ENCODE results near the gene OR10G8. TPM values are rescaled to one million over a fixed set of nuclear protein-coding genes. Genes with fewer than 3 reads are reported as not detected.
A peak's percentile ranks its signal among the peaks of the same experiment; 100 is the strongest.

The OR10G8 gene
- total and polyA plus RNA-seq, 2 of the 8 experiments (the other 6 are each of a cell fraction or from before 2014, with no cell fraction given): not detected

DNA sequence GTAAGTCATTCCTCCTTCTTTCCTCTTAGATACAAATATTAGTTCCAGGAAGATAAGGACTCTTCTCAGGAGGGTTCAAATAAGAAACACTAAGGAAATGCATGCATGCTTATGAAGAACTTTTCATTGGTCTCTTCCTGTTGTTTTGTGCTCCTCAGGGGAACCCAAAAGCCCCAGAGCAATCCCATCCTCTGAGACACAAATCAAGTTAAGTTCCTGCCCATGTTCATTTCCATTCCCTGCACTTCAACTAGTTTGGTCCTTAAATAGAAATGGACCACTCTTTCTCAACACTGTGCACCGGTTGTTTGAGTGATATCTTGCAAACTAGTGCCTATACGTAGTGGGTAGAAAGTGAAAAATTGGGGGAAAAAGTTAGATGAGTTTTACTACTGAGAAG lies 13.9 kb upstream of the OR10G8 start, which contains the start of gene OR10G4:
Gene OR10G4, plus strand, starts transcription at position 301 of the 400 bp plus-strand sequence. CDS start 2,578 bp downstream, outside the sequence.
- Histone ChIP-seq H3K79me1 (ENCODE audit: low read depth, low read length) (no peaks in the 10 kb centered on the region), H3K23me2 (ENCODE audit: low read depth, low read length) (no peaks in the 10 kb centered on the region), H2BK120ac (replicated peaks; ENCODE audit: low read depth, low read length) (no peak within 1 kb of the TSS), H2BK15ac (ENCODE audit: low read length) (no peak within 1 kb of the TSS), H4K5ac (ENCODE audit: insufficient read length, low read depth, low read length) (no peak within 1 kb of the TSS), H2BK5ac (ENCODE audit: low read depth, low read length) (no peak within 1 kb of the TSS), H2AK5ac (ENCODE audit: low read depth, low read length) (no peak within 1 kb of the TSS), H4K91ac (replicated peaks; ENCODE audit: insufficient read length, low read length) (no peak within 1 kb of the TSS), H2BK12ac (ENCODE audit: low read depth, low read length) (no peak within 1 kb of the TSS), H3K4me2 (ENCODE audit: insufficient read depth in 1 of 2, low read depth in 2 of 2, low read length in 2 of 2) (no peak within 1 kb of the TSS), H3K4ac (replicated peaks; ENCODE audit: insufficient read length, low read depth, low read length) (no peak within 1 kb of the TSS), H3K9me3 (ENCODE audit: insufficient read depth in 2 of 2, low read depth in 1 of 2, low read length in 1 of 2) (no peaks in the 10 kb centered on the region), H3K18ac (ENCODE audit: extremely low read depth, low read length) (no peak within 1 kb of the TSS), H3K4me1 (replicated peaks in 1 of 4; ENCODE audit: control insufficient read depth in 3 of 4, insufficient read depth in 4 of 4, low read length in 3 of 4) (no peaks in the 10 kb centered on the region), H4K8ac (ENCODE audit: extremely low read depth, insufficient read depth, low read length) (no peak within 1 kb of the TSS), H3K79me2 (ENCODE audit: control insufficient read depth in 1 of 2, insufficient read depth in 2 of 2, low read length in 2 of 2) (no peaks in the 10 kb centered on the region), H2AFZ (ENCODE audit: low read length) (peak within 1 kb of the TSS; percentile 61; the same call in 1 of the 2 replicates), H4K20me1 (replicated peaks in 1 of 2; ENCODE audit: control insufficient read depth in 1 of 2, insufficient read depth in 2 of 2, low read length in 2 of 2) (no peaks in the 10 kb centered on the region), H3K36me3 (ENCODE audit: control insufficient read depth in 2 of 4, insufficient read depth in 4 of 4, low read length in 3 of 4) (no peaks in the 10 kb centered on the region), H3K27ac (ENCODE audit: low read depth, low read length) (no peak within 1 kb of the TSS), H3K27me3 (replicated peaks in 1 of 4; ENCODE audit: control insufficient read depth in 3 of 4, extremely low read depth in 1 of 4, insufficient read depth in 3 of 4, low read length in 3 of 4) (no peaks in the 10 kb centered on the region), H3K4me3 (ENCODE audit: extremely low read depth in 1 of 4, insufficient read depth in 2 of 4, low read depth in 3 of 4, low read length in 4 of 4) (no peak within 1 kb of the TSS), H2BK20ac (ENCODE audit: low read length) (no peak within 1 kb of the TSS), H3K23ac (ENCODE audit: insufficient read length) (no peak within 1 kb of the TSS), H3K56ac (replicated peaks; ENCODE audit: insufficient read length, low read depth, low read length) (no peak within 1 kb of the TSS), H3K9ac (replicated peaks in 1 of 4; ENCODE audit: extremely low read depth in 1 of 4, low read depth in 3 of 4, low read length in 3 of 4) (no peak within 1 kb of the TSS), H3K14ac (ENCODE audit: insufficient read length) (no peak within 1 kb of the TSS)
- POLR2A ChIA-PET (ENCODE audit: partially characterized antibody): no interaction called here
- 90% methylated on average over 2 of the region's 2 CpGs; no CpG with 5 or more reads in 1 of the 2 experiments for WGBS, 2 experiments (ENCODE audit: extremely low coverage in 1 of 2, insufficient coverage in 1 of 2, insufficient read length in 1 of 2, insufficient replicate concordance in 2 of 2, low coverage in 1 of 2, low lambda C conversion rate in 2 of 2, missing lambda C conversion rate in 1 of 2)
- CTCF ChIA-PET (ENCODE audit: partially characterized antibody): no interaction called here
- no peak for FAIRE-seq
- no peak for DNase-seq (ENCODE audit: low read depth in 1 of 2, low spot score in 2 of 2)
- no peak for TF ChIP-seq JUN (IDR thresholded peaks at IDR 0.05; ENCODE audit: low read depth, low read length)
- no peak for TF ChIP-seq YY1 (IDR thresholded peaks at IDR 0.05; ENCODE audit: low read depth, low read length)
- no peak for TF ChIP-seq CBX8 (IDR thresholded peaks at IDR 0.05; ENCODE audit: borderline replicate concordance, low read depth, low read length)
- TF ChIP-seq PHF8 (conservative IDR thresholded peaks at IDR 0.05; ENCODE audit: low read depth, low read length): no peak
- no peak for TF ChIP-seq MAX (IDR thresholded peaks at IDR 0.05)
- no peak for TF ChIP-seq EZH2 (IDR thresholded peaks at IDR 0.05; ENCODE audit: low read depth, low read length, severe bottlenecking)
- no peak for TF ChIP-seq SIX5 (IDR thresholded peaks at IDR 0.05; ENCODE audit: low read depth, low read length)
- no peak for TF ChIP-seq RAD21 (IDR thresholded peaks at IDR 0.05 in 1 of 2, conservative IDR thresholded peaks at IDR 0.05 in 1 of 2; ENCODE audit: low read depth in 2 of 2, low read length in 2 of 2)
- TF ChIP-seq CEBPB (IDR thresholded peaks at IDR 0.05; ENCODE audit: low read depth, low read length): no peak

Measured in H1 (cell line).